IPS DF 6.9 (cell line): ENCODE measurements around the gene RGS2.

Experiments used
- DNase-seq: peaks from one replicate; pipeline ENCODE4 v3.0.0-alpha.2; 2013; ENCODE audit warnings: low read depth, low spot score
- H3K27ac ChIP-seq: one replicate; pipeline ENCODE4 v1.5.1; 2013; ENCODE audit warnings: low read length, control low read depth
- H3K27me3 ChIP-seq: 2 replicates; pipeline ENCODE4 v1.6.1; 2013; ENCODE audit warnings: mild to moderate bottlenecking, low read length; ENCODE audit not compliant: control insufficient read depth, insufficient read depth
- H3K36me3 ChIP-seq: 2 replicates; pipeline ENCODE4 v1.6.1; 2013; ENCODE audit warnings: low read length; ENCODE audit not compliant: control insufficient read depth, insufficient read depth
- H3K4me1 ChIP-seq: 2 replicates; pipeline ENCODE4 v1.6.1; 2013; ENCODE audit warnings: low read length; ENCODE audit not compliant: control insufficient read depth, insufficient read depth
- H3K4me3 ChIP-seq: 2 replicates; pipeline ENCODE4 v1.5.1; 2013; ENCODE audit warnings: mild to moderate bottlenecking, low read length
- H3K9me3 ChIP-seq: 2 replicates; pipeline ENCODE4 v1.6.1; 2013; ENCODE audit warnings: low read length, inconsistent platforms; ENCODE audit not compliant: control insufficient read depth, insufficient read depth
- WGBS: extraction: QIAGEN DNeasy Blood & Tissue Kit; methylation state at CpG from one replicate; pipeline ENCODE4 v1.1.7; 2013; ENCODE audit warnings: mixed read lengths, missing lambda C conversion rate; ENCODE audit not compliant: insufficient read length, insufficient coverage; 5-methylcytosine and 5-hydroxymethylcytosine counted together

RGS2 gene

DNA sequence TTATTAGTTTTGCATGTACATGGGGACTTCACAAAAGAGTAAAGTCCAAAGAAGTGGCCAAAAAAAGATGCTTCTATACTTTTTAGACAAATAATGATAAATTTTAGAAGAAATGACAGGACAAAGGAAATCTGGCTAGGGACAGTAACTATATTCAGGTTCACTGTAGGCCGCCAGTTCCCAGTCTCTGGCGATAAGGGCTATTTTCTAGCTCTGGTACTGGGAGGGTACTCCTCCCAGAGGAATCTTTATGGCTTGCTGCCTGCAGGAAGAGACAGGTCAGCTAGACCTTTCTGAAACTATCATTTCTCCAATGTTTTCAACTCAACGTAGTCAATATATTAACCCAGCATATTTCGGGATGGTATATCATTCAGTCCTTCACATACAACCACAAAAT, 37.5 kb upstream of the RGS2 start:
- H3K36me3 ChIP-seq = no peaks in the 10 kb centered on the region
- no peak for DNase-seq
- no peak overlapping the region for H3K27ac ChIP-seq
- H3K4me3 ChIP-seq = no peak overlapping the region
- no peaks in the 10 kb centered on the region for H3K4me1 ChIP-seq
- no peaks in the 10 kb centered on the region for H3K9me3 ChIP-seq
- no peaks in the 10 kb centered on the region for H3K27me3 ChIP-seq
- no CpG with 5 or more reads among the region's 4 CpGs for WGBS

DNA sequence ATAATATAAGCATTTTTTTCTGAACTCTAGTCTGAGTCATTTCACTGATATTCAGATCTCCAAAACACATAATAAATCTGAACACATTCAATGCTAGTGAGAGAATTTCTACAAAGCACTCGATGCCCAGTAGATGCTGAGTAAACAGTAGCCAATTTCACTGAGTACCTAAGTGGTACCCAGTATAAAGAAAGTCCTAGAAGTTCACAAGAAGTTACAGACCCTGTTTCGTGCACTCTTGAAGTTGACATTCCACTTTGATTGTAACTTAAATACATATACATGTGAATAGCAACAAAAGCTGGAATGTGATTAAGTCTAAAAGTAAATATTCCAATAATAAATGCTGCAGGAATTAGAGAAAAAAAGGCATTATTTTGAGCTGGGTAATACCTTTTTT, 33.2 kb upstream of the RGS2 start:
- no peaks in the 10 kb centered on the region for H3K4me1 ChIP-seq
- H3K27ac ChIP-seq = no peak overlapping the region
- WGBS = no CpG with 5 or more reads among the region's 2 CpGs
- H3K27me3 ChIP-seq = no peaks in the 10 kb centered on the region
- no peaks in the 10 kb centered on the region for H3K36me3 ChIP-seq
- no peak for DNase-seq
- no peaks in the 10 kb centered on the region for H3K9me3 ChIP-seq
- no peak overlapping the region for H3K4me3 ChIP-seq

DNA sequence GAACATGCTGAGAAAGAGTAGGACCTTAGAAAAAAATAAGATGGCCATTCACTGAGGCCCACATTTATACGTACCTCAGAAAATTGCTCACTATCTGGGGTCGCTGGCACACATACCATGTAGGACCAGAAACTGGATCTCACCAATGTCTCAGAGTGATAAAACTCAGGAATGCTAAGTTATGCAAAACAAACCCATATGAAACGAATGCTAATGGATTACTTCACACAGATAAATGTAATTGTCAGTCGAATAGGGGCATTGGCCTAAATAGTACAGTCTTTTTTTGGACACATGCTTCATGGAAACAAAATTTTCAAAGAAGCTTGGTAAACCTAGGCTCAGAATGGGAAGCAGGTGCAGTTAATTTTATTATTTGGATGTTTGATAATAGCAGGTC, 32.6 kb upstream of the RGS2 start:
- DNase-seq = no peak
- no peaks in the 10 kb centered on the region for H3K27me3 ChIP-seq
- WGBS = no CpG with 5 or more reads among the region's 4 CpGs
- H3K36me3 ChIP-seq = no peaks in the 10 kb centered on the region
- no peaks in the 10 kb centered on the region for H3K9me3 ChIP-seq
- H3K4me3 ChIP-seq = no peak overlapping the region
- no peak overlapping the region for H3K27ac ChIP-seq
- no peaks in the 10 kb centered on the region for H3K4me1 ChIP-seq

DNA sequence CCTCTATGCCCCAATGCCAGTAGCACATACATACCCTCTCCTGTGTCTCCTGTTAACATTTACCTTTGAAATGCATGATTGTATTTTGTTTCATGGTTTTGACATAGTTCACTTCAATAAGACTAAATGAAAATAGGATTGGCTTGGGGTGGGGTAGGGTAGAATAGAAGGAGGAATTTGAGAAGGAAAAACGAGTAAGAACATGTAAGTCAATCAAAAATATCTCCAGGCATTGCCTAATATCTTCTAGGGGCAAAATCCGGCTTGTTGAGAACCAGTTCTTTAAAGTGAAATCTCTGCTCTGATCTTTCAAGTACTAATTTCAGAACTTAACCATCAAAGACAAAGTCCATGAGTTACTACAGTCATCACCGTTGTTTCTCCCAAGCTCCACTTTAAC, 31.8 kb upstream of the RGS2 start:
- no peaks in the 10 kb centered on the region for H3K4me1 ChIP-seq
- no peaks in the 10 kb centered on the region for H3K36me3 ChIP-seq
- H3K27me3 ChIP-seq = no peaks in the 10 kb centered on the region
- no peak for DNase-seq
- H3K4me3 ChIP-seq = no peak overlapping the region
- H3K9me3 ChIP-seq = no peaks in the 10 kb centered on the region
- H3K27ac ChIP-seq = no peak overlapping the region
- 100% methylated on average over 1 of the region's 3 CpGs for WGBS

DNA sequence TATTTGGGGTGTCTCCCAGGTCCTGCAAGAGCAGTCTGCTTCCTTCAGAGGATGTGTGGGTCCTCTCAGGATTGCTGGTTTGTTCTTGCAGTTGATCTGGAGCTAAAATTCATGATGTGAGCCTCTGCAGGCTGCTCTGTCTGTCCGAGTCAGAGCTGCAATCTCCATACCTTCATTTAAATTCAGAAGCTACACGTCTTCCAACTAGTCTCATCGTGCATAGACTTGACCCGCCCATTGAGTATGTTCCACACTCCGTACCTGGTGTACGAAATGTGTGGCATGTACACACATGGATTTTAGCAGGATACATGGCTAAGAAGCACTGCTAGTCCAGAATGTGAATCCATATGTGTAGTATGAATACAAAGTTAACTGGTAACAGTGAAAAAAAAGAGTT, 25.0 kb upstream of the RGS2 start:
- Histone ChIP-seq H3K4me1 (no peaks in the 10 kb centered on the region), H3K36me3 (no peaks in the 10 kb centered on the region), H3K27me3 (no peaks in the 10 kb centered on the region), H3K27ac (no peak overlapping the region), H3K4me3 (no peak overlapping the region), H3K9me3 (no peaks in the 10 kb centered on the region)
- DNase-seq = no peak
- WGBS = no CpG with 5 or more reads among the region's 6 CpGs

DNA sequence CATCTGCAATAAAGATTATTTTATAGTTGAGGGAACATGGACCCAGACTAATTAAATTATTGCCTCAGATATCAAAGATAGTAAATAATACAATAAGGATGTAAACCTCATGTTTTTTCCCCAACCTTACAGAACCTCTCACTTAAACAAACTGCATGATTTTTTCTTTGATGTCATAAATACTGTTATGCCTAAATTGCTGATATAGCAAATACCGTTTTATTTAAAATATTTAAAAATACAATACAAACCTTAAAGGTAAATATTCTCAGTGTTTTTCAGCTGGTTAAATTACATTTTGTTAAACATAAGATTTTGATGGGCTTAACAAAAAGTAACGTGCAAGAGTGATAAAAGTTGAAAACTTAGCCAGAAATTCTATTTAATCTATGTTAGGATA, 24.4 kb upstream of the RGS2 start:
- Histone ChIP-seq H3K27me3 (no peaks in the 10 kb centered on the region), H3K4me3 (no peak overlapping the region), H3K36me3 (no peaks in the 10 kb centered on the region), H3K4me1 (no peaks in the 10 kb centered on the region), H3K9me3 (no peaks in the 10 kb centered on the region), H3K27ac (no peak overlapping the region)
- DNase-seq = no peak
- WGBS = no CpG with 5 or more reads among the region's 2 CpGs

DNA sequence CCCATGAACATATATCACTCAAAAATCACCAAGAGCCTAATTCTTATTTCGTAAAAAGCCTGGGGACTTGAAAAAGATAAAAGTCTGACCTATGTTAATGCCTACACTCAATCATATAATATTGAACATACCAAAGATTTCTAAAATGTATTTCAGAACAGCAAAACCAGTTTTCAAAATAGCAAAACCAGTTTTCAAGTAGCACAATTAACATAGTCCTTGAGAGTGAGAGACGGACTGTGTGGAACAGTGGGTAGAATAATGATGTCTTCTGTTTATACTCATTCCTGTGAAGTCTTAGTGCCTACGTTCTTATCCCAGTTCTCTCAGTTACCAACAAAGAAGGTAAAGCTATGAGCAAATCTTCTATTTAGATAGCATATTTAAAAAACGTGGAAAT, 22.3 kb upstream of the RGS2 start:
- no CpG with 5 or more reads among the region's 4 CpGs for WGBS
- DNase-seq = no peak
- Histone ChIP-seq H3K36me3 (no peaks in the 10 kb centered on the region), H3K4me3 (no peak overlapping the region), H3K4me1 (no peaks in the 10 kb centered on the region), H3K27ac (no peak overlapping the region), H3K9me3 (no peaks in the 10 kb centered on the region), H3K27me3 (no peaks in the 10 kb centered on the region)

DNA sequence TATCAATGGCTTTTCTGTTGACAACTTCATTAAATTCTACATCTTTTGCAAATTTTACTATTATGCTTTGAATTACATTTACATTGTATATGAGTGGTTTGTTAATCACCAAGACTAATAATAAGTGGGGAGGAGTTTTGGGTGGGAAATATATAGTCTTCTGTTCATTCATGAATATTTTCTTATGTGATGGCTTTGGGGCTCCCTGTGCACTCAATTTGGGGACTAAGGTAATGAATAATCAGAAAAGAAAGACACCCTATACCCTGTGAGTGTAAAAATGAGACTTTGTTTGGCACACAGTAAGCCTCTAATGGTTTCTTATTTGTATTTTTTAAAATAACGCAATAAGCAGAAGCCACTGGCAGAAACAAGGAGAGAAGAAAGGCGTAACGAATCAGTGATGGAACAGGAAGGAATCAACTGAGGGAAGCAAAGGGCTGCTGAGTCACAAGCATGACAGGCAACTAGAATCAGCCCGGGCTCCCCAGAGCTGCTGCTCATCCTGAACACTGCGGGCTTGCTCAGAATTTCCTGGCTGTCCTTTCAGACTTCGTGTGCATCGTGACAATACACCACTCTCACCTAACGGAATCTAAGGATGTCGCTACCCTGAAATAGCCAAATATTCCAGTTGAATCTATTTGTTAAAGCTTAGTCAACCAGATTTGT, 20.8 kb upstream of the RGS2 start:
- Histone ChIP-seq H3K27me3 (no peaks in the 10 kb centered on the region), H3K9me3 (no peaks in the 10 kb centered on the region), H3K4me1 (no peaks in the 10 kb centered on the region), H3K27ac (no peak overlapping the region), H3K36me3 (no peaks in the 10 kb centered on the region), H3K4me3 (no peak overlapping the region)
- DNase-seq = no peak
- no CpG with 5 or more reads among the region's 9 CpGs for WGBS

DNA sequence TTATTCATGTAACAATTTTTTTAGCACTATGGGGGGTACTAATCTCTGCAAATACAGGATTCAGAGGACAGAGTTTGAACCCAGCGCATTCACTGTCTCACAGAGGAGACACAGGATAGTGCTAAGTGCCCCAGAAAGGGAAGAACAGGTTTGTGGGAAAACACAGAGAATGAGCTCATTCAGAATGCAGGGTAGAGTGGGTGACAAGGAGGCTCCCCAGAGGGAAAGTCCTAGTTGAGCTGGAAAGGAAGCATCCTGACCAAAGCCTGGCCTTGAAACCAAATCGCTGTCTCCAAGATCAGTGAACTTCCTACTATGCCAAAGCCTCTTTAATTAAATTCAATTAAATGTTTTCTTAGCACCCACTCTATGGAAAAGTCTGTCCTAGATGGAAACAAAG, 19.0 kb upstream of the RGS2 start:
- DNase-seq = no peak
- no peaks in the 10 kb centered on the region for H3K36me3 ChIP-seq
- no peaks in the 10 kb centered on the region for H3K9me3 ChIP-seq
- peaks cover 3% of the 10 kb centered on the region for H3K4me1 ChIP-seq
- H3K4me3 ChIP-seq = no peak overlapping the region
- no peak overlapping the region for H3K27ac ChIP-seq
- WGBS = no CpG with 5 or more reads among the region's 2 CpGs
- no peaks in the 10 kb centered on the region for H3K27me3 ChIP-seq

DNA sequence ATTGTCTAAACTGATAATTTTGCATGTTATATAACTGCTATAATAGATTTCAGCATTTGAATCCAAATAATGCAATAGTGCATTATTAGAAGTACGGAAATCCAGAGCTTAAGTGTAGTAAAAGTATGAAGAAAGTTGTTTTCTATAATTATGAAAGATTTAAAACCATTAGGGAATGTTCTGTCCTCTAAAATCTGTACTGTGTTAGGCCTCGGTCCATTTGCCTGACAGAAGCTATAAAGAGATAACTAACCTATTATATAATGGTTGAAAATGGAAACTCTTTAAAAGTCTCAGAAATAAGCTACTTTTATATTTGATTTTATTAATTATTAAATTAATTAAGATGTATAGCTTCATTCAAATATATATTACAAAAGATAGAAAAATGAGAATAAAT, 16.2 kb upstream of the RGS2 start:
- no CpG with 5 or more reads among the region's 2 CpGs for WGBS
- no peak for DNase-seq
- no peak overlapping the region for H3K4me3 ChIP-seq
- no peaks in the 10 kb centered on the region for H3K9me3 ChIP-seq
- no peaks in the 10 kb centered on the region for H3K27me3 ChIP-seq
- H3K4me1 ChIP-seq = peaks cover 5% of the 10 kb centered on the region
- H3K36me3 ChIP-seq = no peaks in the 10 kb centered on the region
- H3K27ac ChIP-seq = no peak overlapping the region

DNA sequence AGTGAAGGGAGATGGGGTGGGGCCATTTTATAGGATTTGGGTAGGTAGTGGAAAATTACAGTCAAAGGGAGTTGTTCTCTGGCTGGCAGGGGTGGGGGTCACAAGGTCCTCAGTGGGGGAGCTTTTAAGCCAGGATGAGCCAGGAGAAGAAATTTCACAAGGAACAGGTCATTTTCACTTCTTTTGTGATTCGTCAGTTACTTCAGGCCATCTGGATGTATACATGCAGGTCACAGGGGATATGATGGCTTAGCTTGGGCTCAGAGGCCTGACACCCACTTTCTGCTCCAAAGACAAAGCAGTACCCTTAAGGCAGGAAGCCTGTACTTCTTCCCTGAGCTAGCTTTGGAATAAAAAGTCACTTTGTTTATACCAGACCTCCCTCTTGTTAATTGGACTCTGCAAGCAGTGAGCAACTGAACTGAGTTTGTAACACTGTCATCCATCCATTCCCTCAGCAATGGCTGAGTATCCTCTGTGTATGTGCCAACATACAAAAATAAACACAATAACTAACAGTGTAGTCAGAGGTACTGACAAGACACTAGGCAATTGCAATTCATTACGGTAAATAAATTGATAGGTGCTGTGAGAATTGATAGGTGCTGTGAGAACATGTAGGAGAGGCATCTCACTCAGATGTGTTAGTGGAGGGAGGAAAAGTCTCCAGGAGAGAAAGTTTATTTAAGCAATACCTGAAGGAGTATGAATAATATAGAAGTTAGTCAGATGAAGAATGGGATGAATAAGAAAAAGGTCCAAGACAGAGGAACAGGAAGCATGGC, 14.7 kb upstream of the RGS2 start:
- no CpG with 5 or more reads among the region's 2 CpGs for WGBS
- H3K27ac ChIP-seq = no peak overlapping the region
- peaks cover 5% of the 10 kb centered on the region for H3K4me1 ChIP-seq
- no peak for DNase-seq
- H3K27me3 ChIP-seq = no peaks in the 10 kb centered on the region
- H3K4me3 ChIP-seq = no peak overlapping the region
- no peaks in the 10 kb centered on the region for H3K9me3 ChIP-seq
- H3K36me3 ChIP-seq = no peaks in the 10 kb centered on the region
